GM12878 (cell line): Measurements from ENCODE around the gene ASB10.

Experiments used
- BHLHE40 ChIP-seq, 2 experiments: fragments of 450-650 bp in 1 of 2; IDR thresholded peaks; 2 replicates each; pipeline ENCODE4 v1.6.1; 2011 to 2017; ENCODE audit warnings: low read depth in 2 of 2, borderline replicate concordance in 1 of 2, improper control_type of control experiment in 1 of 2, low read length in 1 of 2, mild to moderate bottlenecking in 1 of 2
- EZH2 ChIP-seq: IDR thresholded peaks from 2 replicates; pipeline ENCODE4 v1.6.1; 2012; ENCODE audit warnings: low read depth, mild to moderate bottlenecking, control low read depth, inconsistent platforms, low read length, borderline replicate concordance; ENCODE audit not compliant: control insufficient read depth
- HCFC1 ChIP-seq: fragments of 150-350 bp; IDR thresholded peaks from 2 replicates; pipeline ENCODE4 v1.6.1; 2014; ENCODE audit warnings: low read length
- POLR2A ChIP-seq: IDR thresholded peaks from 2 replicates; pipeline ENCODE4 v1.6.1; 2011; ENCODE audit warnings: low read depth, mild to moderate bottlenecking, low read length
- TCF7 ChIP-seq: IDR thresholded peaks from 2 replicates; pipeline ENCODE4 v1.6.1; 2014; ENCODE audit warnings: antibody characterized with exemption, borderline replicate concordance
- ZNF384 ChIP-seq: IDR thresholded peaks from 2 replicates; pipeline ENCODE4 v1.6.1; 2012; ENCODE audit warnings: low read depth, mild to moderate bottlenecking, low read length, improper control_type of control experiment, borderline replicate concordance
- TF ChIP-seq, protein P1 (sequence below): fragments of 450-650 bp; IDR thresholded peaks from 2 replicates; pipeline ENCODE4 v1.6.1; 2014; ENCODE audit warnings: mild to moderate bottlenecking

DNA sequence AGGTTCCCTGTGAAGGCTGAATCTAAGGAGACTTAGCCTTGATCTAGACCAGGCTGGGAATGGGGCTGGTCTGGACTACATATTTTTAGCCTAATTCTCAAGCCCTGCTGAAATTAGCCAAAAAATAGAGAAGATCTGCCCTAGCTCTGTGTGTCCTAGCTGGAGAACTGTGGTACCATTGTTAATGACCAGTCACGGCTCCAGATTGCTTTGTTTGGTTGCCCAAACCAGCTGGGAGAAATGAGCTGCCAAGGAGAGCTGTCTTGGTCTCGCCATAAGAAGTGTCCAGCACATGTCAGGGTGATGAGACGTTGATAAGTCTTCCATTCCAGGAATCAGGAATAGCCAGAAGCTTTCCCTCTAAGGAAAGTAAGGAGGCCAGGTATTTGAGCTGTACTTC, 40.3 kb downstream of the ASB10 start:
- TF ChIP-seq TCF7 (no peak), BHLHE40 (IDR thresholded peaks at IDR 0.05; ENCODE audit: borderline replicate concordance in 1 of 2, low read depth in 2 of 2, low read length in 1 of 2) (no peak), EZH2 (no peak), ZNF384 (no peak), HCFC1 (no peak), POLR2A (no peak)
- TF ChIP-seq, protein P1, sequence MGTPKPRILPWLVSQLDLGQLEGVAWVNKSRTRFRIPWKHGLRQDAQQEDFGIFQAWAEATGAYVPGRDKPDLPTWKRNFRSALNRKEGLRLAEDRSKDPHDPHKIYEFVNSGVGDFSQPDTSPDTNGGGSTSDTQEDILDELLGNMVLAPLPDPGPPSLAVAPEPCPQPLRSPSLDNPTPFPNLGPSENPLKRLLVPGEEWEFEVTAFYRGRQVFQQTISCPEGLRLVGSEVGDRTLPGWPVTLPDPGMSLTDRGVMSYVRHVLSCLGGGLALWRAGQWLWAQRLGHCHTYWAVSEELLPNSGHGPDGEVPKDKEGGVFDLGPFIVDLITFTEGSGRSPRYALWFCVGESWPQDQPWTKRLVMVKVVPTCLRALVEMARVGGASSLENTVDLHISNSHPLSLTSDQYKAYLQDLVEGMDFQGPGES: no peak
